HepG2 (cell line): ENCODE results near the gene PSD. TPM values are rescaled to one million over a fixed set of nuclear protein-coding genes. Genes with fewer than 3 reads are reported as not detected.

Source experiments
- BCL6 ChIP-seq: IDR thresholded peaks from 2 replicates; pipeline ENCODE4 v1.6.1; 2016; ENCODE audit warnings: missing genetic modification reagents, missing compliant biosample characterization
- CBX2 ChIP-seq, 2 experiments: fragments of 200-600 bp in 1 of 2; sonication (generic); formaldehyde crosslinking in 1 of 2; IDR thresholded peaks; 2 replicates each; pipeline versions ENCODE4 v1.7.0 to v1.8.1; 2018 to 2022; ENCODE audit warnings: low read depth in 2 of 2, low read length in 1 of 2, mild to moderate bottlenecking in 1 of 2, missing genetic modification reagents in 1 of 2
- DMAP1 ChIP-seq: IDR thresholded peaks from 2 replicates; pipeline ENCODE4 v1.6.1; 2016
- HOXA5 ChIP-seq: sonication (generic); formaldehyde crosslinking; IDR thresholded peaks from 2 replicates; pipeline ENCODE4 v1.4.0; 2020; ENCODE audit warnings: missing genetic modification reagents
- NFYB ChIP-seq: sonication (generic); formaldehyde crosslinking; IDR thresholded peaks from 2 replicates; pipeline ENCODE4 v1.4.0; 2020; ENCODE audit warnings: missing genetic modification reagents
- POGK ChIP-seq: sonication (generic); formaldehyde crosslinking; conservative IDR thresholded peaks from 2 replicates; pipeline ENCODE4 v1.8.0; 2022; ENCODE audit warnings: mild to moderate bottlenecking, moderate library complexity, missing genetic modification reagents
- RELA ChIP-seq: sonication (generic); formaldehyde crosslinking; IDR thresholded peaks from 2 replicates; pipeline ENCODE4 v1.4.0; 2020; ENCODE audit warnings: missing genetic modification reagents
- SNRNP70 ChIP-seq: fragments of 200-400 bp; formaldehyde crosslinking; IDR thresholded peaks from 2 replicates; pipeline ENCODE4 v1.6.1; 2017; ENCODE audit warnings: mild to moderate bottlenecking, low read depth, low read length, moderate library complexity
- YEATS4 ChIP-seq: sonication (generic); formaldehyde crosslinking; IDR thresholded peaks from 2 replicates; pipeline ENCODE4 v1.4.0; 2020; ENCODE audit warnings: missing genetic modification reagents, borderline replicate concordance
- ZBTB10 ChIP-seq: sonication (generic); formaldehyde crosslinking; IDR thresholded peaks from 2 replicates; pipeline ENCODE4 v1.4.0; 2020; ENCODE audit warnings: missing genetic modification reagents, borderline replicate concordance
- ZBTB34 ChIP-seq: sonication (generic); formaldehyde crosslinking; IDR thresholded peaks from 2 replicates; pipeline ENCODE4 v1.8.0; 2022; ENCODE audit warnings: mild to moderate bottlenecking, missing genetic modification reagents
- ZBTB8A ChIP-seq: sonication (generic); formaldehyde crosslinking; IDR thresholded peaks from 2 replicates; pipeline ENCODE4 v1.4.0; 2020; ENCODE audit warnings: mild to moderate bottlenecking, low read depth, missing genetic modification reagents, borderline replicate concordance
- ZC3H4 ChIP-seq: sonication (generic); formaldehyde crosslinking; IDR thresholded peaks from 2 replicates; pipeline ENCODE4 v1.4.0; 2020; ENCODE audit warnings: missing genetic modification reagents, borderline replicate concordance
- ZNF18 ChIP-seq: sonication (generic); formaldehyde crosslinking; IDR thresholded peaks from 2 replicates; pipeline ENCODE4 v1.8.0; 2022; ENCODE audit warnings: mild to moderate bottlenecking, missing genetic modification reagents; ENCODE audit not compliant: insufficient replicate concordance
- ZNF235 ChIP-seq: sonication (generic); formaldehyde crosslinking; IDR thresholded peaks from 2 replicates; pipeline ENCODE4 v1.8.1; 2023; ENCODE audit warnings: mild to moderate bottlenecking, missing genetic modification reagents, borderline replicate concordance
- ZNF530 ChIP-seq: sonication (generic); formaldehyde crosslinking; IDR thresholded peaks from 2 replicates; pipeline ENCODE4 v1.5.0; 2020; ENCODE audit warnings: low read depth, mild to moderate bottlenecking, missing genetic modification reagents
- ZNF574 ChIP-seq: sonication (generic); formaldehyde crosslinking; IDR thresholded peaks from 2 replicates; pipeline ENCODE4 v1.4.0; 2020; ENCODE audit warnings: missing genetic modification reagents
- polyA plus RNA-seq, 8 experiments: library from polyadenylated mRNA; depleted of rRNA in 3 of 8; stranded (reverse) in 7 of 8; unstranded in 1 of 8; fragments of >200 nt; fragmentation: Illumina TruSeq in 4 of 8; extraction: Trizol in 4 of 8; gene quantifications; 2 replicates each; pipeline versions ENCODE4 v1.2.1 to v1.2.3, GENCODE V29; 2011 to 2016; ENCODE audit warnings: low read depth in 4 of 8, missing spikeins in 1 of 8, mixed read lengths in 1 of 8; ENCODE audit not compliant: insufficient read depth in 1 of 8
- total RNA-seq, 5 experiments: library from RNA; depleted of rRNA; stranded (reverse); fragments of >200 nt; fragmentation: Illumina TruSeq; extraction: Trizol; gene quantifications; 2 replicates each; pipeline ENCODE4 v1.2.3, GENCODE V29; 2016; ENCODE audit warnings: low read depth in 1 of 5

The PSD gene
- total and polyA plus RNA-seq, 2 of the 13 experiments (the other 11 are each of a cell fraction or from before 2014, with no cell fraction given): 0.35 to 0.58 TPM

GRCh38 chr10:102433619-102434046, 15.0 kb upstream of the PSD start (continued):
- TF ChIP-seq ZBTB34: no peak
- 0 out of 2 replicates have a peak, but pooled peaks have one; percentile 46 for TF ChIP-seq YEATS4
- no peak for TF ChIP-seq BCL6
- TF ChIP-seq CBX2 (IDR thresholded peaks at IDR 0.05; ENCODE audit: low read depth, low read length): no peak
- no peak for TF ChIP-seq CBX2 (CRISPR knock-in tag; IDR thresholded peaks at IDR 0.05; ENCODE audit: low read depth)
- no peak for TF ChIP-seq RELA (CRISPR knock-in tag)
- no peak for TF ChIP-seq ZBTB8A (CRISPR knock-in tag)
- TF ChIP-seq ZNF574 (CRISPR knock-in tag): peak; percentile 25; the same call in 1 of the 2 replicates
- TF ChIP-seq ZNF235 (CRISPR knock-in tag): no peak
- peak; percentile 33 for TF ChIP-seq ZNF18 (CRISPR knock-in tag)
- no peak for TF ChIP-seq ZC3H4 (CRISPR knock-in tag)
- 0 out of 2 replicates have a peak, but pooled peaks have one; percentile 12 for TF ChIP-seq DMAP1 (CRISPR knock-in tag)
- no peak for TF ChIP-seq HOXA5 (CRISPR knock-in tag)
- TF ChIP-seq ZBTB10 (CRISPR knock-in tag): peak; percentile 47; the same call in 1 of the 2 replicates
- no peak for TF ChIP-seq SNRNP70
- peak; percentile 95 for TF ChIP-seq POGK (CRISPR knock-in tag)
- no peak for TF ChIP-seq ZNF530 (CRISPR knock-in tag)
- TF ChIP-seq NFYB (CRISPR knock-in tag): no peak
